ENCODE measurements around the gene MCM7.

MCM7 gene

GRCh38 chr7:100075418-100075817 is 25.8 kb downstream of the MCM7 start:
- no peak overlapping the region for H3K27ac ChIP-seq
- no peak for TF ChIP-seq ZFX (IDR thresholded peaks at IDR 0.05)
- TF ChIP-seq, protein P1, sequence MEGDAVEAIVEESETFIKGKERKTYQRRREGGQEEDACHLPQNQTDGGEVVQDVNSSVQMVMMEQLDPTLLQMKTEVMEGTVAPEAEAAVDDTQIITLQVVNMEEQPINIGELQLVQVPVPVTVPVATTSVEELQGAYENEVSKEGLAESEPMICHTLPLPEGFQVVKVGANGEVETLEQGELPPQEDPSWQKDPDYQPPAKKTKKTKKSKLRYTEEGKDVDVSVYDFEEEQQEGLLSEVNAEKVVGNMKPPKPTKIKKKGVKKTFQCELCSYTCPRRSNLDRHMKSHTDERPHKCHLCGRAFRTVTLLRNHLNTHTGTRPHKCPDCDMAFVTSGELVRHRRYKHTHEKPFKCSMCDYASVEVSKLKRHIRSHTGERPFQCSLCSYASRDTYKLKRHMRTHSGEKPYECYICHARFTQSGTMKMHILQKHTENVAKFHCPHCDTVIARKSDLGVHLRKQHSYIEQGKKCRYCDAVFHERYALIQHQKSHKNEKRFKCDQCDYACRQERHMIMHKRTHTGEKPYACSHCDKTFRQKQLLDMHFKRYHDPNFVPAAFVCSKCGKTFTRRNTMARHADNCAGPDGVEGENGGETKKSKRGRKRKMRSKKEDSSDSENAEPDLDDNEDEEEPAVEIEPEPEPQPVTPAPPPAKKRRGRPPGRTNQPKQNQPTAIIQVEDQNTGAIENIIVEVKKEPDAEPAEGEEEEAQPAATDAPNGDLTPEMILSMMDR (conservative IDR thresholded peaks at IDR 0.05), result no peak

GRCh38 chr7:100074841-100075240 is 26.4 kb downstream of the MCM7 start:
- no peak for TF ChIP-seq ZFX (IDR thresholded peaks at IDR 0.05)
- TF ChIP-seq, protein P1 (conservative IDR thresholded peaks at IDR 0.05), result no peak
- no peak overlapping the region for H3K27ac ChIP-seq

DNA sequence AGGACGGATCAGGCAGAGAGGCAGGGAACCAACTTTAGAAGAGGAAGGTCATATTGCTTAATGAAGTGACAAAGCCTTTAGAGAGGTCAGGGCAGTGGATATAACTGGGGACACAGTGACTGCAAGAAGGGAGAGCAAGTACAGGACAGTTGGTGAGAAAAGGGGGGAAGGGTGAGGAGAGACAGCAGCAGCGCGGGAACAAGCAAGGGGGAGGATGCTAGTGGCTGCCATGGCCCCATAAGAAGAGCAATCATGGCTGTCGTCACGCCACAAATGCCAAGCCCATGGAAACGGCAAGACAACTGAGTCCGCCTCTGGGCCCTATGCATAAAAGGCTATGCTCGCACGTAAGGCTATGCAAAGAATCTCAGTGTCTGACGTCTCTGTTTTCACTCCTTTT is 28.7 kb downstream of the MCM7 start:
- no peak for TF ChIP-seq ZFX (IDR thresholded peaks at IDR 0.05)
- TF ChIP-seq, protein P1 (conservative IDR thresholded peaks at IDR 0.05), result no peak
- H3K27ac ChIP-seq, result no peak overlapping the region

GRCh38 chr7:100071018-100071723 is 30.0 kb downstream of the MCM7 start:
- H3K27ac ChIP-seq, result no peak overlapping the region
- TF ChIP-seq ZFX (IDR thresholded peaks at IDR 0.05), result no peak
- TF ChIP-seq, protein P1 (conservative IDR thresholded peaks at IDR 0.05), result no peak

DNA sequence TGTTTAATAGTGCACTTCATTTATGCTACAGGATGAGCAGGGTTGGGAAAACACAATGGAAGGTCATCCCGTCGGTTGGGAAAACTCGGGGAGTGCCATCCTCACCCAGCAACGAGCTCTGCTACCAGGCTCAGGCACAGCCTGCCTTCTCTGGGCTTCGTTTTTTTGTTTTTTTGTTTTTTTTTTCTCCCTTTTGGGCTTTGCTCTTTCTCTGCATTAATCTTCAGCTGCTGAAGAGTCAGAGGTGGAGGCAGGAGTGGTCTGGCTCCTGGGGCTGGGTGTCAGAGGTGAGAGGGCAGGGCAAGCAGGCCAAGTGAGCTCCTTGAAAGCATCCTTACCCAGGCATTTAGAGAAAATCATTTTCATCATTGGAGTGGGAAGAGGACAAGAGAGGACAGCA is 31.2 kb downstream of the MCM7 start:
- TF ChIP-seq, protein P1 (conservative IDR thresholded peaks at IDR 0.05), result no peak
- TF ChIP-seq ZFX (IDR thresholded peaks at IDR 0.05), result no peak
- no peak overlapping the region for H3K27ac ChIP-seq

GRCh38 chr7:100066953-100067352 is 34.2 kb downstream of the MCM7 start:
- H3K27ac ChIP-seq, result no peak overlapping the region
- TF ChIP-seq, protein P1 (conservative IDR thresholded peaks at IDR 0.05), result no peak
- peak; percentile 30; the same call in 1 of the 2 replicates for TF ChIP-seq ZFX (IDR thresholded peaks at IDR 0.05)

- TF ChIP-seq, protein P1 (conservative IDR thresholded peaks at IDR 0.05), result no peak
- no peak for TF ChIP-seq ZFX (IDR thresholded peaks at IDR 0.05)
- H3K27ac ChIP-seq, result no peak overlapping the region; the same call in 1 of the 2 replicates
Observed at GRCh38 chr7:100065452-100066186, 35.6 kb downstream of the MCM7 start.

All from C4-2B (cell line).